NB4 (cell line): Measurements from ENCODE around the gene DIS3L.
A peak's percentile ranks its signal among the peaks of the same experiment; 100 is the strongest.
"Not testable (repeated sequence)": the region's sequence is repeated elsewhere in the genome, so short reads cannot be mapped to it uniquely, and the experiment has no call there.

ENCODE experiments used
- DNase-seq: peaks from one replicate; pipeline ENCODE4 v3.0.0; 2010; ENCODE audit warnings: low read depth
- H3K4me3 ChIP-seq: one replicate; pipeline ENCODE4 v1.5.1; 2011; ENCODE audit warnings: mild to moderate bottlenecking, low read depth, low read length, moderate library complexity
- CTCF ChIP-seq: IDR thresholded peaks from one replicate; pipeline ENCODE4 v1.5.1; 2012; ENCODE audit warnings: low read depth, low read length
- MAX ChIP-seq: IDR thresholded peaks from 2 replicates; pipeline ENCODE4 v1.6.1; 2011; ENCODE audit warnings: low read depth, low read length
- MYC ChIP-seq: IDR thresholded peaks from 2 replicates; pipeline ENCODE4 v1.6.1; 2011; ENCODE audit warnings: low read depth, low read length
- POLR2A ChIP-seq: IDR thresholded peaks from 2 replicates; pipeline ENCODE4 v1.6.1; 2011; ENCODE audit warnings: mild to moderate bottlenecking; ENCODE audit not compliant: insufficient read length; ENCODE audit errors: extremely low read depth

DIS3L gene

GRCh38 chr15:66261056-66261455 is 32.3 kb upstream of the DIS3L start:
- TF ChIP-seq MAX (no peak), MYC (no peak), POLR2A (no peak)
- H3K4me3 ChIP-seq = no peak overlapping the region
- DNase-seq = no peak

- H3K4me3 ChIP-seq, DNase-seq: not testable (repeated sequence)
Observed at GRCh38 chr15:66262837-66263236, 30.5 kb upstream of the DIS3L start.

- no peak for DNase-seq
- no peak for TF ChIP-seq MAX
- TF ChIP-seq POLR2A = no peak
- TF ChIP-seq CTCF = no peak
- TF ChIP-seq MYC = no peak
- no peak overlapping the region for H3K4me3 ChIP-seq
Observed at GRCh38 chr15:66264859-66265513, 28.4 kb upstream of the DIS3L start.

- peak overlapping the region; percentile 14 for H3K4me3 ChIP-seq
- peak; percentile 92 for DNase-seq
- no peak for TF ChIP-seq CTCF
- no peak for TF ChIP-seq POLR2A
- peak; percentile 29; the same call in 1 of the 2 replicates for TF ChIP-seq MYC
- TF ChIP-seq MAX = peak; percentile 73; the same call in 1 of the 2 replicates
Observed at GRCh38 chr15:66269326-66270090, 23.9 kb upstream of the DIS3L start.

GRCh38 chr15:66270932-66271331 is 22.4 kb upstream of the DIS3L start:
- TF ChIP-seq MAX (no peak), POLR2A (no peak), CTCF (no peak), MYC (no peak)
- DNase-seq = no peak
- no peak overlapping the region for H3K4me3 ChIP-seq

GRCh38 chr15:66275352-66275751 is 18.0 kb upstream of the DIS3L start:
- DNase-seq = no peak
- TF ChIP-seq CTCF = no peak
- no peak for TF ChIP-seq MAX
- TF ChIP-seq POLR2A = no peak
- no peak for TF ChIP-seq MYC
- H3K4me3 ChIP-seq = no peak overlapping the region
